ENCODE measurements around the gene GTPBP3. TPM values are rescaled to one million over a fixed set of nuclear protein-coding genes. Genes with fewer than 3 reads are reported as not detected.

GTPBP3 gene
- total RNA-seq, 1 experiment from 2014 or later = 73.0 TPM

DNA sequence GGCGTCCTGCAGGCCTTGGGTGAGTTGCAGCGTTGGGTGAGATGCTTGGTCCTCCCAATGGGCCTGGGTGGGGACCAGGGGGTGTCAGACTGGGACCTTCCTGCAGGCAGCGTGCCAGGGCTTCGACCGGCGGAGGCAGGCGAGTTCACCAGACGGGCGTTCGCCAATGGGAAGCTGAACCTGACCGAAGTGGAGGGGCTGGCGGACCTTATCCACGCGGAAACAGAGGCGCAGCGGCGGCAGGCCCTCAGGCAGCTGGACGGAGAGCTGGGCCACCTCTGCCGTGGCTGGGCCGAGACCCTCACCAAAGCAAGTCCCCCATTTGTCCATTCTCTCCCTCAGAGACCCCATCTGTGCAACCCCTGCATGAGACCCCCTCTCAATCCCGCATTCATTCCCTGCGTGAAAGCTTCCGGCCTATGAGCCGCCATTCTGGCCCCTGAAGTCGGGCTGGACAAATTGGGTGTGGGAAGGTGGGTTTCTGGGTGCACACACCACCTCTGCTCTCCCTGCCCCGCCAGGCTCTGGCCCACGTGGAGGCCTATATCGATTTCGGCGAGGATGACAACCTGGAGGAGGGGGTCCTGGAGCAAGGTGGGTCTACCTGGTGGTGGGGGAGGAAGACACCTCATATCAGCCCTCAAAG, 1.2 kb downstream of the GTPBP3 start (continued):
- TF ChIP-seq, protein P1, sequence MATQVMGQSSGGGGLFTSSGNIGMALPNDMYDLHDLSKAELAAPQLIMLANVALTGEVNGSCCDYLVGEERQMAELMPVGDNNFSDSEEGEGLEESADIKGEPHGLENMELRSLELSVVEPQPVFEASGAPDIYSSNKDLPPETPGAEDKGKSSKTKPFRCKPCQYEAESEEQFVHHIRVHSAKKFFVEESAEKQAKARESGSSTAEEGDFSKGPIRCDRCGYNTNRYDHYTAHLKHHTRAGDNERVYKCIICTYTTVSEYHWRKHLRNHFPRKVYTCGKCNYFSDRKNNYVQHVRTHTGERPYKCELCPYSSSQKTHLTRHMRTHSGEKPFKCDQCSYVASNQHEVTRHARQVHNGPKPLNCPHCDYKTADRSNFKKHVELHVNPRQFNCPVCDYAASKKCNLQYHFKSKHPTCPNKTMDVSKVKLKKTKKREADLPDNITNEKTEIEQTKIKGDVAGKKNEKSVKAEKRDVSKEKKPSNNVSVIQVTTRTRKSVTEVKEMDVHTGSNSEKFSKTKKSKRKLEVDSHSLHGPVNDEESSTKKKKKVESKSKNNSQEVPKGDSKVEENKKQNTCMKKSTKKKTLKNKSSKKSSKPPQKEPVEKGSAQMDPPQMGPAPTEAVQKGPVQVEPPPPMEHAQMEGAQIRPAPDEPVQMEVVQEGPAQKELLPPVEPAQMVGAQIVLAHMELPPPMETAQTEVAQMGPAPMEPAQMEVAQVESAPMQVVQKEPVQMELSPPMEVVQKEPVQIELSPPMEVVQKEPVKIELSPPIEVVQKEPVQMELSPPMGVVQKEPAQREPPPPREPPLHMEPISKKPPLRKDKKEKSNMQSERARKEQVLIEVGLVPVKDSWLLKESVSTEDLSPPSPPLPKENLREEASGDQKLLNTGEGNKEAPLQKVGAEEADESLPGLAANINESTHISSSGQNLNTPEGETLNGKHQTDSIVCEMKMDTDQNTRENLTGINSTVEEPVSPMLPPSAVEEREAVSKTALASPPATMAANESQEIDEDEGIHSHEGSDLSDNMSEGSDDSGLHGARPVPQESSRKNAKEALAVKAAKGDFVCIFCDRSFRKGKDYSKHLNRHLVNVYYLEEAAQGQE (IDR thresholded peaks at IDR 0.05; ENCODE audit: low read depth) = no peak

DNA sequence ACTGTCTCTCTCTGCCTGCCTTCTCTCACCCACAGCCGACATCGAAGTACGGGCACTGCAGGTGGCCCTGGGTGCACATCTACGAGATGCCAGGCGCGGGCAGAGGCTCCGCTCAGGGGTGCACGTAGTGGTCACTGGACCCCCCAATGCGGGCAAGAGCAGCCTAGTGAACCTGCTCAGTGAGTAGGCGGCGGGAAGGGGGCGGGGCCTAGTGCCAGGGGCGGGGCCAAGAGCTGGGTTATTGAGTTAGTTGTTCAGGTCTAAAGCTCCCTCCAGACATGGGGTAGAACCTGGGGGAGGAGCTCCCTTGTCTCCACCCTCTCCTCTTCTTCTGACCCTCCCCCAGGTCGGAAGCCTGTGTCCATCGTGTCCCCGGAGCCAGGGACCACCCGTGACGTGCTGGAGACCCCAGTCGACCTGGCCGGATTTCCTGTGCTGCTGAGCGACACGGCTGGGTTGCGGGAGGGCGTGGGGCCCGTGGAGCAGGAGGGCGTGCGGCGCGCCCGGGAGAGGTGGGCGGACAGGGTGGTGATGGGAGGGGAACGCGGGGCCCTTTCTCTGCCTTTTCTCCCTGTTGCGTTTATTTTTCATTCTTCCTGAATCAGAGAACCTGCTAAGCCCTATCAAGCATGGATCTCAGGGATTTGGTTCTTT, 1.9 kb downstream of the GTPBP3 start:
- ATAC-seq = peak; percentile 9
- CTCF ChIA-PET = interaction anchor here (0.8 to 1.0 kb wide), 6 partner anchors 10 to 47 kb away, joined by 3 to 6 read pairs (median 4); partner anchors contain the start of genes DDA1 and MRPL34
- no peak for DNase-seq (ENCODE audit: low read depth, low spot score)
- Histone ChIP-seq H3K4me3 (replicated peaks in 1 of 2; ENCODE audit: low read depth in 1 of 2, low read length in 2 of 2) (peak overlapping the region; percentile 85 to 99), H3K79me2 (ENCODE audit: insufficient read depth, low read length) (peaks cover 16% of the 10 kb centered on the region), H3K9me2 (ENCODE audit: insufficient read depth) (no peaks in the 10 kb centered on the region), H3K36me3 (ENCODE audit: control insufficient read depth in 1 of 2, insufficient read depth in 2 of 2, low read length in 2 of 2) (peaks cover 3 to 9% of the 10 kb centered on the region in 2 experiments; a peak in 1 of 4 replicates), H3K27ac (ENCODE audit: low read depth, low read length) (peak overlapping the region; percentile 93), H4K20me1 (ENCODE audit: insufficient read depth) (no peaks in the 10 kb centered on the region), H3K9ac (ENCODE audit: low read length) (peak overlapping the region; percentile 89), H3K9me3 (ENCODE audit: control insufficient read depth in 1 of 2, insufficient read depth in 1 of 2, low read depth in 1 of 2, low read length in 2 of 2) (no peaks in the 10 kb centered on the region), H3K4me2 (ENCODE audit: low read length) (peak overlapping the region; percentile 97), H3K27me3 (ENCODE audit: insufficient read depth, low read length) (no peaks in the 10 kb centered on the region), H3K4me1 (ENCODE audit: control insufficient read depth in 1 of 2, insufficient read depth in 2 of 2, low read length in 2 of 2) (peaks cover 33 to 51% of the 10 kb centered on the region in 2 experiments), H2AFZ (ENCODE audit: low read depth, low read length, poor library complexity, severe bottlenecking) (no peak overlapping the region)
- POLR2A ChIA-PET = interaction anchor here (0.6 to 1.6 kb wide), 5 partner anchors 12 to 133 kb away, joined by 3 to 6 read pairs (median 4); partner anchors contain the start of gene DDA1
- intact Hi-C loops (cut with micrococcal nuclease) = no loop called here
- BruUV-seq (replicated peaks) = no TSS peak
- RAD21 ChIA-PET (ENCODE audit: low non-redundant PET in 1 of 2, low total read pairs in 2 of 2, uncharacterized antibody in 2 of 2, unreplicated experiment in 2 of 2) = interaction anchor here in 1 of 2 experiments (1.0 kb wide), 1 partner anchor 30 kb away, joined by 5 read pairs; the partner anchor contains the start of gene DDA1
- TF ChIP-seq SP1 (IDR thresholded peaks at IDR 0.05; ENCODE audit: low read depth) (no peak), JUND (IDR thresholded peaks at IDR 0.05) (no peak), EZH2 (IDR thresholded peaks at IDR 0.05) (no peak), POLR2A (IDR thresholded peaks at IDR 0.05; ENCODE audit: borderline replicate concordance, extremely low read depth, insufficient read depth, insufficient read length) (no peak), ELF1 (IDR thresholded peaks at IDR 0.05; ENCODE audit: borderline replicate concordance, low read depth) (no peak), EZH2phosphoT487 (IDR thresholded peaks at IDR 0.05; ENCODE audit: borderline replicate concordance) (no peak), ZNF274 (IDR thresholded peaks at IDR 0.05; ENCODE audit: low read depth, low read length) (no peak), FOSL1 (IDR thresholded peaks at IDR 0.05; ENCODE audit: low read depth) (no peak), CBX3 (IDR thresholded peaks at IDR 0.05; ENCODE audit: low read depth) (no peak), CEBPB (IDR thresholded peaks at IDR 0.05; ENCODE audit: low read depth) (no peak)
- TF ChIP-seq, protein P2, sequence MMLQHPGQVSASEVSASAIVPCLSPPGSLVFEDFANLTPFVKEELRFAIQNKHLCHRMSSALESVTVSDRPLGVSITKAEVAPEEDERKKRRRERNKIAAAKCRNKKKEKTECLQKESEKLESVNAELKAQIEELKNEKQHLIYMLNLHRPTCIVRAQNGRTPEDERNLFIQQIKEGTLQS (IDR thresholded peaks at IDR 0.05) = no peak
- TF ChIP-seq, protein P3, sequence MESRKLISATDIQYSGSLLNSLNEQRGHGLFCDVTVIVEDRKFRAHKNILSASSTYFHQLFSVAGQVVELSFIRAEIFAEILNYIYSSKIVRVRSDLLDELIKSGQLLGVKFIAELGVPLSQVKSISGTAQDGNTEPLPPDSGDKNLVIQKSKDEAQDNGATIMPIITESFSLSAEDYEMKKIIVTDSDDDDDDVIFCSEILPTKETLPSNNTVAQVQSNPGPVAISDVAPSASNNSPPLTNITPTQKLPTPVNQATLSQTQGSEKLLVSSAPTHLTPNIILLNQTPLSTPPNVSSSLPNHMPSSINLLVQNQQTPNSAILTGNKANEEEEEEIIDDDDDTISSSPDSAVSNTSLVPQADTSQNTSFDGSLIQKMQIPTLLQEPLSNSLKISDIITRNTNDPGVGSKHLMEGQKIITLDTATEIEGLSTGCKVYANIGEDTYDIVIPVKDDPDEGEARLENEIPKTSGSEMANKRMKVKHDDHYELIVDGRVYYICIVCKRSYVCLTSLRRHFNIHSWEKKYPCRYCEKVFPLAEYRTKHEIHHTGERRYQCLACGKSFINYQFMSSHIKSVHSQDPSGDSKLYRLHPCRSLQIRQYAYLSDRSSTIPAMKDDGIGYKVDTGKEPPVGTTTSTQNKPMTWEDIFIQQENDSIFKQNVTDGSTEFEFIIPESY (IDR thresholded peaks at IDR 0.05; ENCODE audit: extremely low read depth, insufficient replicate concordance, low read length) = no peak
